K562 (cell line): ENCODE data around the gene MLLT11. TPM values are rescaled to one million over a fixed set of nuclear protein-coding genes. Genes with fewer than 3 reads are reported as not detected.
A peak's percentile ranks its signal among the peaks of the same experiment; 100 is the strongest.

Experiments
- ARID2 ChIP-seq: fragments of 450-650 bp; IDR thresholded peaks from 2 replicates; pipeline ENCODE4 v1.6.1; 2017; ENCODE audit warnings: antibody characterized with exemption, mild to moderate bottlenecking
- CXXC5 ChIP-seq: fragments of 250-450 bp; sonication (Bioruptor Pico); IDR thresholded peaks from 2 replicates; pipeline ENCODE4 v1.8.0; 2022; ENCODE audit warnings: inconsistent platforms, mild to moderate bottlenecking, moderate library complexity
- DDX20 ChIP-seq: fragments of 450-650 bp; IDR thresholded peaks from 2 replicates; pipeline ENCODE4 v1.6.1; 2016; ENCODE audit warnings: missing genetic modification characterization, low read depth, mild to moderate bottlenecking, missing compliant biosample characterization, moderate library complexity
- HMG20A ChIP-seq: fragments of 450-650 bp; formaldehyde crosslinking; conservative IDR thresholded peaks from 2 replicates; pipeline ENCODE4 v1.4.0; 2020; ENCODE audit warnings: mild to moderate bottlenecking, mixed read lengths
- KAT7 ChIP-seq: sonication (generic); formaldehyde crosslinking; IDR thresholded peaks from 2 replicates; pipeline ENCODE4 v1.8.0; 2022; ENCODE audit warnings: missing genetic modification reagents, mild to moderate bottlenecking, borderline replicate concordance
- MAFG ChIP-seq: fragments of 450-650 bp; conservative IDR thresholded peaks from 2 replicates; pipeline ENCODE4 v1.6.1; 2016; ENCODE audit warnings: missing genetic modification characterization, missing compliant biosample characterization
- MLX ChIP-seq, 2 experiments: fragments of 450-650 bp in 1 of 2; sonication (generic) in 1 of 2; formaldehyde crosslinking; conservative IDR thresholded peaks; 2 replicates each; pipeline versions ENCODE4 v1.4.0 to v1.8.1; 2020 to 2022; ENCODE audit warnings: mild to moderate bottlenecking in 1 of 2, missing genetic modification reagents in 1 of 2
- NFE2L1 ChIP-seq: fragments of 450-650 bp; IDR thresholded peaks from 2 replicates; pipeline ENCODE4 v1.6.1; 2016; ENCODE audit warnings: missing genetic modification characterization, low read depth, mild to moderate bottlenecking, missing compliant biosample characterization, moderate library complexity, borderline replicate concordance
- OTX1 ChIP-seq: fragments of 450-650 bp; formaldehyde crosslinking; IDR thresholded peaks from 2 replicates; pipeline ENCODE4 v1.4.0; 2022; ENCODE audit warnings: mild to moderate bottlenecking
- PTTG1 ChIP-seq: fragments of 450-650 bp; IDR thresholded peaks from 2 replicates; pipeline ENCODE4 v1.6.1; 2016; ENCODE audit warnings: low read depth, mild to moderate bottlenecking, missing genetic modification characterization, missing compliant biosample characterization
- RNF2 ChIP-seq: sonication (generic); IDR thresholded peaks from 2 replicates; pipeline ENCODE4 v1.6.1; 2016
- SIN3B ChIP-seq: fragments of 450-650 bp; IDR thresholded peaks from 2 replicates; pipeline ENCODE4 v1.6.1; 2017; ENCODE audit warnings: low read depth, mild to moderate bottlenecking, moderate library complexity
- SMARCA4 ChIP-seq: fragments of 450-650 bp; IDR thresholded peaks from 2 replicates; pipeline ENCODE4 v1.6.1; 2016
- U2AF1 ChIP-seq: fragments of 200-400 bp; formaldehyde crosslinking; optimal IDR thresholded peaks from 2 replicates; pipeline ENCODE3; 2017; ENCODE audit warnings: mild to moderate bottlenecking, low read depth, low read length, moderate library complexity
- ZBED1 ChIP-seq: IDR thresholded peaks from 2 replicates; pipeline ENCODE4 v1.6.1; 2014
- ZBTB2 ChIP-seq: fragments of 450-650 bp; IDR thresholded peaks from 2 replicates; pipeline ENCODE4 v1.6.1; 2016; ENCODE audit warnings: antibody characterized with exemption
- ZNF143 ChIP-seq: sonication (generic); formaldehyde crosslinking; IDR thresholded peaks from 2 replicates; pipeline ENCODE4 v1.9.0; 2022; ENCODE audit warnings: mild to moderate bottlenecking, missing genetic modification reagents
- ZNF324 ChIP-seq: fragments of 250-450 bp; sonication (Bioruptor Pico); IDR thresholded peaks from 2 replicates; pipeline ENCODE4 v1.4.0; 2020; ENCODE audit warnings: mild to moderate bottlenecking
- ZNF354B ChIP-seq: fragments of 250-450 bp; sonication (Bioruptor Pico); IDR thresholded peaks from 2 replicates; pipeline ENCODE4 v1.4.0; 2020
- ZNF449 ChIP-seq: fragments of 250-450 bp; sonication (Bioruptor Pico); IDR thresholded peaks from 2 replicates; pipeline ENCODE4 v1.8.0; 2022; ENCODE audit warnings: moderate library complexity, mild to moderate bottlenecking, inconsistent platforms
- ZNF696 ChIP-seq: fragments of 250-450 bp; sonication (Bioruptor Pico); conservative IDR thresholded peaks from 2 replicates; pipeline ENCODE4 v1.4.0; 2020; ENCODE audit warnings: mild to moderate bottlenecking, moderate library complexity
- ZNF766 ChIP-seq: fragments of 200-800 bp; sonication (Bioruptor generic); conservative IDR thresholded peaks from 2 replicates; pipeline ENCODE4 v1.6.1; 2016; ENCODE audit warnings: missing genetic modification characterization, missing compliant biosample characterization
- ZNF830 ChIP-seq: fragments of 250-450 bp; sonication (Bioruptor Pico); IDR thresholded peaks from 2 replicates; pipeline ENCODE4 v1.5.0; 2021; ENCODE audit warnings: mild to moderate bottlenecking
- polyA plus RNA-seq, 8 experiments: library from polyadenylated mRNA; depleted of rRNA in 4 of 8; stranded (reverse) in 5 of 8; unstranded in 3 of 8; fragments of >200 nt; fragmentation: Nextera tagmentation in 2 of 8; fragmentation: Illumina TruSeq in 1 of 8; extraction: Ambion mirVana in 2 of 8; extraction: Trizol in 1 of 8; gene quantifications; 2 replicates each; pipeline versions ENCODE4 v1.2.1 to v1.2.3, GENCODE V29; 2011 to 2014; ENCODE audit warnings: inconsistent platforms in 1 of 8, missing spikeins in 1 of 8
- total RNA-seq, 7 experiments: library from RNA; depleted of rRNA in 6 of 7; stranded (reverse); fragments of >200 nt in 6 of 7; fragmentation: Illumina TruSeq in 2 of 7; extraction: Trizol in 2 of 7; gene quantifications; 2 replicates each; pipeline versions ENCODE4 v1.2.1 to v1.2.3, GENCODE V29; 2011 to 2021; ENCODE audit warnings: low replicate concordance in 1 of 7
- TF ChIP-seq, protein P1 (sequence below): sonication (generic); formaldehyde crosslinking; IDR thresholded peaks from 2 replicates; pipeline ENCODE4 v1.9.0; 2022; ENCODE audit warnings: mild to moderate bottlenecking, missing genetic modification reagents
- TF ChIP-seq, protein P2 (sequence below): fragments of 450-650 bp; formaldehyde crosslinking; IDR thresholded peaks from 2 replicates; pipeline ENCODE4 v1.4.0; 2022; ENCODE audit warnings: missing genetic modification characterization

Gene MLLT11
- total and polyA plus RNA-seq, 9 of the 15 experiments (the other 6 are each of a cell fraction or from before 2014, with no cell fraction given) = 12.1 to 91.0 (median 22.0) TPM

GRCh38 chr1:151051356-151052009 is 8.7 kb upstream of the MLLT11 start (continued):
- no peak for TF ChIP-seq HMG20A (CRISPR knock-in tag)
- no peak for TF ChIP-seq SIN3B
- TF ChIP-seq MAFG (tag) = no peak
- no peak for TF ChIP-seq ZBTB2
- no peak for TF ChIP-seq PTTG1 (tag)
- TF ChIP-seq, protein P1, sequence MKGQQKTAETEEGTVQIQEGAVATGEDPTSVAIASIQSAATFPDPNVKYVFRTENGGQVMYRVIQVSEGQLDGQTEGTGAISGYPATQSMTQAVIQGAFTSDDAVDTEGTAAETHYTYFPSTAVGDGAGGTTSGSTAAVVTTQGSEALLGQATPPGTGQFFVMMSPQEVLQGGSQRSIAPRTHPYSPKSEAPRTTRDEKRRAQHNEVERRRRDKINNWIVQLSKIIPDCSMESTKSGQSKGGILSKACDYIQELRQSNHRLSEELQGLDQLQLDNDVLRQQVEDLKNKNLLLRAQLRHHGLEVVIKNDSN (CRISPR knock-in tag) = no peak
- TF ChIP-seq, protein P2, sequence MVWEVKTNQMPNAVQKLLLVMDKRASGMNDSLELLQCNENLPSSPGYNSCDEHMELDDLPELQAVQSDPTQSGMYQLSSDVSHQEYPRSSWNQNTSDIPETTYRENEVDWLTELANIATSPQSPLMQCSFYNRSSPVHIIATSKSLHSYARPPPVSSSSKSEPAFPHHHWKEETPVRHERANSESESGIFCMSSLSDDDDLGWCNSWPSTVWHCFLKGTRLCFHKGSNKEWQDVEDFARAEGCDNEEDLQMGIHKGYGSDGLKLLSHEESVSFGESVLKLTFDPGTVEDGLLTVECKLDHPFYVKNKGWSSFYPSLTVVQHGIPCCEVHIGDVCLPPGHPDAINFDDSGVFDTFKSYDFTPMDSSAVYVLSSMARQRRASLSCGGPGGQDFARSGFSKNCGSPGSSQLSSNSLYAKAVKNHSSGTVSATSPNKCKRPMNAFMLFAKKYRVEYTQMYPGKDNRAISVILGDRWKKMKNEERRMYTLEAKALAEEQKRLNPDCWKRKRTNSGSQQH (CRISPR knock-in tag) = no peak
- TF ChIP-seq ZNF830 = 0 out of 2 replicates have a peak, but pooled peaks have one; percentile 33
- no peak for TF ChIP-seq ZNF766 (CRISPR knock-in tag)
- no peak for TF ChIP-seq RNF2
- no peak for TF ChIP-seq U2AF1
- TF ChIP-seq ZBED1 = no peak
- no peak for TF ChIP-seq ZNF324 (CRISPR knock-in tag)
- no peak for TF ChIP-seq ARID2
- no peak for TF ChIP-seq ZNF143 (CRISPR knock-in tag)
- no peak for TF ChIP-seq KAT7 (CRISPR knock-in tag)
- 0 out of 2 replicates have a peak, but pooled peaks have one; percentile 29 for TF ChIP-seq ZNF696
- TF ChIP-seq ZNF354B (CRISPR knock-in tag) = no peak
- TF ChIP-seq SMARCA4 = no peak
- no peak for TF ChIP-seq DDX20 (tag)
- TF ChIP-seq NFE2L1 (tag) = no peak
- TF ChIP-seq ZNF449 = no peak
- 0 out of 2 replicates have a peak, but pooled peaks have one; percentile 23 for TF ChIP-seq CXXC5
- TF ChIP-seq MLX (CRISPR knock-in tag; conservative IDR thresholded peaks at IDR 0.05) = no peak
- TF ChIP-seq OTX1 (CRISPR knock-in tag) = no peak
